HCEC 1CT (cell line): Measurements from ENCODE around the gene SMTNL2.
"Not testable (repeated sequence)": the region's sequence is repeated elsewhere in the genome, so short reads cannot be mapped to it uniquely, and the experiment has no call there.

ENCODE experiments used
- DNase-seq: peaks from one replicate; pipeline ENCODE4 v3.0.0-alpha.2; 2017

The SMTNL2 gene

DNA sequence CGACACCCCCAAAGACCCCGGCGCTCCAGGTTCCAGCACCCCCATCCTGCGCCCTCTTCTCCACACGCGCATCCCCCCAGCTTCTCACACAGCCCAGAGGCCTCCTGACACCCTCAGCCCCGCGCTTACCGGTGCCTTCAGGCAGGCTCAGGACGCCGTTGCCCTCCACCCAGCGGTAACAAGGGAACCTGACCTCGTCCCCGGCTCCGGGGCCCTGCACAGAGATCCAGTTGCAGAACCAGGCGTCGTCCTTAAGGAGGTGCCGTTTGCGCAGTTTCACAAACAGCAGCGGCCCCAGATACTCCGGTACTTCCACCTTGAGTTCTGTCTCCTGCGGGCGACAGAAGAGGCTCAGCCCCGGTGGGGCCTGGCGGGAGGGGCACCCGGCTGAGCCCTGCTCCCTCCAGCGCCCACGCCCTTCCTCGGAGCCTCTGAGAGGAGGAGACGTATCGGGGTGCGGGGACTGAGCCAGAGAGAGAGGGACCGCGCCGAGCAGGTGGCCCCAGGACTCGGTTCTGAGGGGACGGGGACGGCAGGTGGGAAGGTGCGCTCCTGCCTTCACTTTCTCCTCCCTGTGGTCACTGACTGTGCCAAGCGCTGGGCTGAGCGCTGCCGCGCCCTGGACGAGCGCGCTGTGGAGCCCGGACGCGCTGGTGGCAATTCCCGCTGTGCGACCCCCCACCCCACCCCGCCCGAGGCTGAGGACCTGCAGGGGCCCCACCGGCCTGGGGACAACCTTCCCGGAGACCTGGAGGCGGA is 55.2 kb downstream of the SMTNL2 start:
- not testable (repeated sequence) for DNase-seq

- not testable (repeated sequence) for DNase-seq
Observed at GRCh38 chr17:4640569-4641188, 56.4 kb downstream of the SMTNL2 start.

DNA sequence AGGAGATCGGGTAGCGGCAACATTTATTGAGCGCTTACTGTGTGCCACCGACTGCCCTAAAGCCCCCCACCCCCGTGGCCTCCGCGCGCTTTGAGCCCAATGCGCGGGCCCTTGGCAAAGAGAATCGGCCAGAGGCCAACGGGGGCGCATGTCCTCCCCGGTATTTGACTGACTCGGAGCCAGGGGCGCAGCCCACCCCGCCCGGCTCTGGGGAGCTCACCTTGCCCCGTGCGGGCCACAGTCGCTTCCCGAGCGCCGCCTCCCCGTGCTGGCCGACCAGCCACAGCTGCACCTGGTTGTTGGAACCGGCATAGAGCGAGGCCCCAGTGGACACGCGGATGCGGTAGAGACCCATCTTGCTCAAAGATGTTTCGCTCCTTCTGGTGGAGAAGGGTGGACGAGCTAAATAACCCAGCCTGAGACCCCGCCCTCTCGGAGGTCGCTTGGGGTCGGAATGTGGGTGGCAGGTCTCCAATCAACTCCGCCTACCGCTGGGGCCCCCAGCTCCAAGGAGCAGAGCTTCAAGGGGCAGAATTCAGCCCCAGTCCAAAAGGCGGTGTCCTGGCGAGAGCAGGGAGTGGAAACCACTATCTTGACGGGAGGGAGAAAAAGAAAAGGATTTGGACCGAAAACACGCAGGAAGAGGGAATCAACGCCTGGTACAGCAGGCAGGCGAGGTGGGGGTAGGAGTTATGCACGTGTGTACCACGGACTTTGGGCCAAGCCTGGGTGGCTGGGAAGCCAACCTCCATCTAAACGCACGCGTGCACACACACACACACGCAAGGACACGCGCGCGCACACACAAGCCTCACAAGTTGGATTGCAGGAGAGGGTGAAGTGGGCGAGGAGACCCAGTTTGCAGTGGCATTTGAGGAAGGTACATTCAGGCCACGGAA is 57.2 kb downstream of the SMTNL2 start, which contains the start of gene ALOX15:
TSS of gene ALOX15 (minus strand) at position 382 of the 899 bp plus-strand sequence. CDS start at position 355, 27 bp downstream.
- no peak for DNase-seq

GRCh38 chr17:4642286-4642685 is 58.0 kb downstream of the SMTNL2 start:
- no peak for DNase-seq

DNA sequence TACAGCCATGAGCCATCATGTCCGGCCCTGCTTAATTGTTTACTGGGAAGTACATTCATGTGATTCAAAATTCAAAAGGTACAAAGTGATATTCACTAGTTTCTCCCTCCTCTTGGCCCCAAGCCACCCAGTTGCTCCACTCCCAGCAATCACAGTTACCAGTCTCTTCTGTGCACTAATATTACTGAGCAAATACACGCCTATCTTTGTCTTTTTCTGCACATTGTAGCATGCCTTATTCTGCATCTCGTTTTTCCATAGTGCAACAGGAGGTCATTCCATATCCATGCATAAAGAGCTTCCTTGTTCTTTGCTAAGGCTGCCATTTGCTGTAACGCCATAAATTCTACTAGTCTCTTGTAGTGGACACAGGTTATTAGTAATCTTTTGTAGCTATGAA is 59.3 kb downstream of the SMTNL2 start:
- no peak for DNase-seq

GRCh38 chr17:4645642-4646041 is 61.3 kb downstream of the SMTNL2 start:
- no peak for DNase-seq

GRCh38 chr17:4648741-4649140 is 64.4 kb downstream of the SMTNL2 start:
- DNase-seq = no peak

DNA sequence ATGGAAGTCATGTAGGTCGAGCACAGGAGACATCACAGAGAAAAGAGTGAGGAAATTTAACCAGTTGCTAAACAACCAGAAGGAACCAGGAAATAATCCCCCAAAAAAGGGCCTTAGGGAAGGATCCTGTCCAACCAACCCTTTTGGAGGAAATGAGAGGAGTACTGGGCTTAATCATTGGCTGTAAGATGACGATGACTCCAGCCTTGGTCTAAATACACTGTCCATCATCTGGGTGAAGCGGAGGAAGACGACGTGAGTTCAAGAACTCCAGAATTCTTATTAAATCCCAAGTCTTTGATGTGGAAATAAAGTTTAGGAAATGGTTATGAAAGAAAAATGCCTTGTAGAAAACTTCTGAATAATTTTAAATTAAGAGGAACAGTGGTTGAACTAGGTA is 68.7 kb downstream of the SMTNL2 start:
- no peak for DNase-seq

- not testable (repeated sequence) for DNase-seq
Observed at GRCh38 chr17:4655933-4656332, 71.6 kb downstream of the SMTNL2 start.

- DNase-seq = no peak
Observed at GRCh38 chr17:4657678-4658077, 73.3 kb downstream of the SMTNL2 start.
